ENCODE measurements around the gene SLC38A8.

SLC38A8 gene

DNA sequence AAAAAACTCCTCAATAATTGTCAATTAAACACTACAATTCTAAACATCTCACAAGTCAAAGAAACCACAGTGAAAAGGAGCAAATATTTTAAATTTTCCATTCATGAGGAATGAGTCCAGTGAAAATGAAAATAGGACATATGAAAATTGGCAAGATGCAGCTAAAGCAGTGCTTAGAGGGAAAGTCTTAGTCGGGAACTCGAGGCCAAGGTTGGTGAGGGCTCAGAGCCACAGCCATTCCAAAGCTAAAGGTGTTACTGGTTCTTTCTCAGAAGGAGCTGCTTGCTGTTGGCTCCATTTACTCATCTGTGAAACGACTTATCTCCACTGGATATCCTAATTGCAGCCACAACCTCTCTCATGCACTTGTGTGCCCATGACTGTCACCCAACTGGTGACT, 6.5 kb downstream of the SLC38A8 start:
- no peak overlapping the region for H3K4me3 ChIP-seq (replicated peaks in 1 of 2; ENCODE audit: low read depth in 2 of 2, low read length in 2 of 2)
- TF ChIP-seq, protein P1, sequence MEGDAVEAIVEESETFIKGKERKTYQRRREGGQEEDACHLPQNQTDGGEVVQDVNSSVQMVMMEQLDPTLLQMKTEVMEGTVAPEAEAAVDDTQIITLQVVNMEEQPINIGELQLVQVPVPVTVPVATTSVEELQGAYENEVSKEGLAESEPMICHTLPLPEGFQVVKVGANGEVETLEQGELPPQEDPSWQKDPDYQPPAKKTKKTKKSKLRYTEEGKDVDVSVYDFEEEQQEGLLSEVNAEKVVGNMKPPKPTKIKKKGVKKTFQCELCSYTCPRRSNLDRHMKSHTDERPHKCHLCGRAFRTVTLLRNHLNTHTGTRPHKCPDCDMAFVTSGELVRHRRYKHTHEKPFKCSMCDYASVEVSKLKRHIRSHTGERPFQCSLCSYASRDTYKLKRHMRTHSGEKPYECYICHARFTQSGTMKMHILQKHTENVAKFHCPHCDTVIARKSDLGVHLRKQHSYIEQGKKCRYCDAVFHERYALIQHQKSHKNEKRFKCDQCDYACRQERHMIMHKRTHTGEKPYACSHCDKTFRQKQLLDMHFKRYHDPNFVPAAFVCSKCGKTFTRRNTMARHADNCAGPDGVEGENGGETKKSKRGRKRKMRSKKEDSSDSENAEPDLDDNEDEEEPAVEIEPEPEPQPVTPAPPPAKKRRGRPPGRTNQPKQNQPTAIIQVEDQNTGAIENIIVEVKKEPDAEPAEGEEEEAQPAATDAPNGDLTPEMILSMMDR (IDR thresholded peaks at IDR 0.05; ENCODE audit: low read depth, low read length): no peak
- no peak for DNase-seq (ENCODE audit: low read depth in 2 of 2)

GRCh38 chr16:84034516-84034915, 8.1 kb downstream of the SLC38A8 start:
- H3K4me3 ChIP-seq (replicated peaks in 1 of 2; ENCODE audit: low read depth in 2 of 2, low read length in 2 of 2): no peak overlapping the region
- no peak for DNase-seq (ENCODE audit: low read depth in 2 of 2)
- TF ChIP-seq, protein P1 (IDR thresholded peaks at IDR 0.05; ENCODE audit: low read depth, low read length): no peak

GRCh38 chr16:84033251-84034195, 9.1 kb downstream of the SLC38A8 start:
- DNase-seq (ENCODE audit: low read depth in 2 of 2): no peak
- H3K4me3 ChIP-seq (replicated peaks in 1 of 2; ENCODE audit: low read depth in 2 of 2, low read length in 2 of 2): no peak overlapping the region
- TF ChIP-seq, protein P1 (IDR thresholded peaks at IDR 0.05; ENCODE audit: low read depth, low read length): no peak

DNA sequence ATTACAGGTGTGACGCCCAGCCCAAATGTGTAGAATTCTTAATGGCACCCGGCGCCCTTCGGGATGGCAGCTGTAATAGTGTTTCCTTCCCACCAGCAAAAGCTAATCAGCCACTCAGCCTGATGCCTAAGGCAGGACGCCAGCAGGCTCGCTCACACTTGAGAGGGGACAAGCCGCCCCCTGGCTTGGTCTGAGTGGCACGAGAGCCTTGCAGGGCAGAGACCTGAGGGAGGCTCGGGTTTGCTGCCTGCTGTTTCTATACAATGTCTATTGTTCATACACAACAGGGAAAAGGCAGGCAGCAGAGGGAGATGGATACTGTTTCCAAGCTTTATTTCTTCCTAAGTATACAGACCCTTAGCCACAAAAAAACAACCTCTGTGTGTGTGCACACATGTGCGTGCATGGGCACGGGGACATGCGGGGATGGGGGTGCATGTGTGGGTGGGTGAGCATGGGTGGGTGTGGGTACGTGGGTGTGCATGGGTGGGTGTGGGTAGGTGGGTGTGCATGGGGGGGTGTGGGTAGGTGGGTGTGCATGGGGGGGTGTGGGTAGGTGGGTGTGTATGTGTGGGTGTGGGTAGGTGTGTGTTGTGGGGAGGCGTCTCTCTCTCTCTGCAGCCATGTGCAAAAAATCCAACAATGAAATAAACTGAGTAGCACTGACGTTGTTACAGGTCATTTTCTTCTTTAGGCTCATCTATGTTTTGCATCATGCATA, 10.0 kb downstream of the SLC38A8 start:
- DNase-seq (ENCODE audit: low read depth in 2 of 2): no peak
- no peak overlapping the region for H3K4me3 ChIP-seq (replicated peaks in 1 of 2; ENCODE audit: low read depth in 2 of 2, low read length in 2 of 2)
- TF ChIP-seq, protein P1 (IDR thresholded peaks at IDR 0.05; ENCODE audit: low read depth, low read length): no peak

DNA sequence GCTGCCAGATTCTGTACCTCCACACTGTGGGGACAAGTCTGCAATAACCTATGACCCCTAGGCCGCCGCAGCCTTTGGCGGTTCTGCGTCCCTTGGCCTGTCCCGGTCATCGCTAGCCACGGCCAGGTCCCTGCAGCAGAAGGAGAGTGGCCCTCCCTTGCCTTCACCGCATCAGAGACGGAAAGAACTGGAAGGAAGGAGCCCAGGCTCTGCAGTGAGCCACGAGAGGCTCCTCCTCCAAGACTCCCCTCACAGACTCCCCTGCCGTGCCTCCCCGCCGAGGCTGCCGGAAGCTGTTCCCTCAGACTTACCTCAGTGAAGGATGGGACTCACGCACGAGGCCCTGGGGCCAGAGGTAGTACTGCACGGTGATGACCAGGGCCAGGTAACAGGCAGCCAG, 11.0 kb downstream of the SLC38A8 start:
- TF ChIP-seq, protein P1 (IDR thresholded peaks at IDR 0.05; ENCODE audit: low read depth, low read length): no peak

DNA sequence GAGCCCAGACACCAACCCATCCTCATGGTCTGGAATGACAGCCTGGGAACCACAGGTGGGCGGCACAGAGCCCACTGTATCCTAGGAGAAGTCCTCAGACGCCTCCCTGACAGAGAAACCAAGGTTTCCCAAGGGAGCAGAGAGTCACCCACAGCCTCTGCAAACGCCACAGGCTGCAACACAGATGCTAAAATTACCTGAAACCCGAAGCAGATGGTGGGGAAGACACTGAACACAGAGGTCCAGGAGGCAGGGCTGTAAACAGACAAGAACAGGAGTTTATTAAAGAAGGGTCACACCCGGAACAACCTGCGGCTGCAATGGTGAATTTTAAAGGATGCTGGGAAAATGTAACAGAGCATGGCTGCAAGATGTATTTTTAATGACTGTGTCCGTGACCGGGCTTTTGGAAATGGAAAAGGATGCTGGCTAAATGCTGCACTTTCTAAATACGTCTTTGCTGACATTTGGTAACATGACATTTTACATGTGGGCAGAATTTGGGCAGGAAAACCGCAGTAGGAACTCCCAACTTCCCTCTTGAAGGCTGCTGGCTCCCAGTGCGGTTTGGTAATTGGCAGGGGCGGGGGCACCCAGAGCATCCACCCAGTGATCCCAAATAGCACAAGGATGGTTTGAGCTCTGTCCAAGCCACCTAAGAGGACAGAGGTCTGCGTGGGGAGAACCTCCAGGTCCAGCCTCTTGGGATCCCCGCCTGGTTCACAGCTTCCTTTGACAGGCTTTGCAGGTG, 13.1 kb downstream of the SLC38A8 start:
- TF ChIP-seq, protein P1 (IDR thresholded peaks at IDR 0.05; ENCODE audit: low read depth, low read length): no peak
- no peak overlapping the region for H3K4me3 ChIP-seq (replicated peaks in 1 of 2; ENCODE audit: low read depth in 2 of 2, low read length in 2 of 2)
- no peak for DNase-seq (ENCODE audit: low read depth in 2 of 2)

More for the DNA sequence above, 11.0 kb downstream of the SLC38A8 start:
- no peak overlapping the region for H3K4me3 ChIP-seq (replicated peaks in 1 of 2; ENCODE audit: low read depth in 2 of 2, low read length in 2 of 2)
- no peak for DNase-seq (ENCODE audit: low read depth in 2 of 2)
